Measurements from ENCODE around the gene RNPS1.
A peak's percentile ranks its signal among the peaks of the same experiment; 100 is the strongest.

RNPS1 gene, protein sequence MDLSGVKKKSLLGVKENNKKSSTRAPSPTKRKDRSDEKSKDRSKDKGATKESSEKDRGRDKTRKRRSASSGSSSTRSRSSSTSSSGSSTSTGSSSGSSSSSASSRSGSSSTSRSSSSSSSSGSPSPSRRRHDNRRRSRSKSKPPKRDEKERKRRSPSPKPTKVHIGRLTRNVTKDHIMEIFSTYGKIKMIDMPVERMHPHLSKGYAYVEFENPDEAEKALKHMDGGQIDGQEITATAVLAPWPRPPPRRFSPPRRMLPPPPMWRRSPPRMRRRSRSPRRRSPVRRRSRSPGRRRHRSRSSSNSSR

GRCh38 chr16:2267913-2268666 is at the start of gene RNPS1:
Gene RNPS1 (minus strand): TSS chr16:2268126. CDS start chr16:2264643, 3,483 bp downstream.
- DNase-seq: peak; percentile 97

DNA sequence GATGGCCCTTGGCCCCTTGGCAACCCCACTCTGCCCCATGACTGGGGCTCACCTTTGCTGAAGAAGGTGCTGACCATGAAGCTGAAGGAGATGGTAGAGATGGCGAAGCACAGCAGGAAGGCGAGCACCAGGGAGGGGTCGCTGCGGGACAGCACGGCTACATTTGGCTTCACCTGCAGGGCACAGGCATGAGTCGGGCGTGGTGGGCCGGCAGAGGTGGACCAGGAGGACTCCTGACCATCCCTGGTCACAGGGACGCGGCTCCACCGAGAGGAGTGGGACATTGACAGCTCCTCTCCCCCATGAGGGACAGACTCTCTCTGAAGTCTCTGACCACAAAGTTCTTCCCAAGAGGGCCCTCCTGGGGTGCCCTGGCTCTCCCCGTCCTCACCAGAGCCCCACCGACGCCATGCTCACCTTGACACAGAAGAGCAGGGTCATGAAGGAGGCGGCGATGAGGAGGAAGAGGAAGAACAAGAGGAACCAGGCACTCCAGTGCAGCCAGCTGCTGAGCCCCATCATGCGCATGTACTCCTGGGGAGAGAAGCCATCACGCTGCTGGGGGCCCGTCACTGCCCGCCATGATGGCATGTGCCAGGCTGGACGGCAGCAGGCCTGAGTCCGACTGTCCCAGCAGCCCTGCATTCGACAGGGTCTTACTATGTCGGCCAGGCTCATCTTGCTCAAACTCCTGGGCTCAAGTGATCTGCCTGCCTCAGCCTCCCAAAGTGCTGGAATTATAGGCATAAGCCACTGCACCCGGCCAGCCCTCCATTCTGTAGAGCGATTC is 49.5 kb upstream of the RNPS1 start:
- DNase-seq: no peak

DNA sequence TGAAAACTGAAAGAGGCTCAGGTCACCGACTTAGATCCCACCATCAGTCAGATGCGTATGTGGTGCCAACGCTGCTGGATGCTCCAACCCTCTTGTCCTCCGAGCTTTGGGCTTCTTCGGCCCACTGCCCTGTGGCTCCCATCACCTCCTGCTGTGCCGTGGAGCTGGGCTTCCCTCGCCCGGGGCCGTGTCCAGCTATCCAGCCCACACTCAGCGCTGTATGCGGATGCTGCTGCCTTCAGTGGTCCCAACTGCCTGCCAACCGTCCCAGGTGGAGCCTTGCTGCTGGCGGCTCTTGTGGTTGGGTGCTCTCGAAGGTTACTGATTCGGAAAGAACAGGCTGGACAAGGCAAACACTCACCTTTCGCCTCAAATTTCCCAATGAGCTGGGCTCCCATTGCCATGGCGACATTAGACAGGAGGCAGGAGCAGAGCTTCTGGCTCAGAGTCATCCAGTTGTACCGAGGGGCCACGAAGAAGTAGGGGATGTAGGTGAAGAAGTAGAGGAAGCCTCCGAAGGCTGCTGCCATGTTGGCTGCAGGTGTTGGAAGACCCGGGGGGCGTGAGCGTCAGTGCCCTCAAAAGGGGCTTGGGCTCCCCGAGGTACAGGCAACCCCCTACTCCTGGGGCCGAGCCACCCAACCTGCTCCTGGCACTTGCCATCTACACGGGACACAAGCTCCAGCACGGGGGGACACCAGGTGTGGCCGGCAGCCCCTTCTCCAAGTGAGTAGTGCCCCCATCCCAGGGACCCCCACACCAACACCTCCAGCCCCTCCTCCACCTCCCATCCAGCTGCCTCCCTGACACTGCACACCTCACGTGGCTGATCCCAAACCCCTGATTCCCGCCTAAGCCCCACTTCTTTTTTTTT is 40.4 kb upstream of the RNPS1 start:
- no peak for DNase-seq

DNA sequence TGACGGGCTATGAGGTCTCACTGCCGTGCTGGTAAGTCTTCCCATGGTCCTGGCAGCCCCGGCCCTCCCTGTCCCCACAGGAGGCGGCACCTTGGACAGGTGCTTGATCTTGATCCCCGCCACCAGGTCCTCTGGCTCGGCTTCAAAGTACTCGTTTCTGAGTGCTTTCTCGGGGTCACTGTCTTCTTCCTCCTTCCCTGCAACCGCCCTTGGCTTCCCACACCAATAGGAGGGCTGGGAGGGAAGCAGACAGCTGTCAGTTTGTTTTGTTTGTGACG is 31.9 kb upstream of the RNPS1 start:
- DNase-seq: no peak

- DNase-seq: no peak
Measured at GRCh38 chr16:2299121-2299914, 31.4 kb upstream of the RNPS1 start.

GRCh38 chr16:2298621-2299020 is 30.7 kb upstream of the RNPS1 start:
- no peak for DNase-seq

DNA sequence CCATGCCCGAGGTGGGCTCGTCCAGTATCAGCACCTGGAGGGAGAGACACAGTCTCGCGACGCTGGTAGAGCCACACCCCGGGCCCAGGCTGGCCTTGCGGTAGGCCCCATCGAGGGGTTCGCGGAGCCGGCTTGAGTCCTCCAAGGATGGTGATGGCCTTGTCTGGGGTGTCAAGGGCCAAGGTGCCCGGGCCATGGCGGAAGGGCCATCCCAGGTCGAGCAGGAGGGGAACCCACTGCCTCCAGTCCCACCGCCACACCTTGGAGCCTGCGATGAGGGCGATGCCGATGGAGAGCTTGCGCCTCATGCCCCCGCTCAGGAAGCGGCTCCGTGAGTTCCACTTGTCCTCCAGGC is 29.6 kb upstream of the RNPS1 start:
- DNase-seq: no peak

DNA sequence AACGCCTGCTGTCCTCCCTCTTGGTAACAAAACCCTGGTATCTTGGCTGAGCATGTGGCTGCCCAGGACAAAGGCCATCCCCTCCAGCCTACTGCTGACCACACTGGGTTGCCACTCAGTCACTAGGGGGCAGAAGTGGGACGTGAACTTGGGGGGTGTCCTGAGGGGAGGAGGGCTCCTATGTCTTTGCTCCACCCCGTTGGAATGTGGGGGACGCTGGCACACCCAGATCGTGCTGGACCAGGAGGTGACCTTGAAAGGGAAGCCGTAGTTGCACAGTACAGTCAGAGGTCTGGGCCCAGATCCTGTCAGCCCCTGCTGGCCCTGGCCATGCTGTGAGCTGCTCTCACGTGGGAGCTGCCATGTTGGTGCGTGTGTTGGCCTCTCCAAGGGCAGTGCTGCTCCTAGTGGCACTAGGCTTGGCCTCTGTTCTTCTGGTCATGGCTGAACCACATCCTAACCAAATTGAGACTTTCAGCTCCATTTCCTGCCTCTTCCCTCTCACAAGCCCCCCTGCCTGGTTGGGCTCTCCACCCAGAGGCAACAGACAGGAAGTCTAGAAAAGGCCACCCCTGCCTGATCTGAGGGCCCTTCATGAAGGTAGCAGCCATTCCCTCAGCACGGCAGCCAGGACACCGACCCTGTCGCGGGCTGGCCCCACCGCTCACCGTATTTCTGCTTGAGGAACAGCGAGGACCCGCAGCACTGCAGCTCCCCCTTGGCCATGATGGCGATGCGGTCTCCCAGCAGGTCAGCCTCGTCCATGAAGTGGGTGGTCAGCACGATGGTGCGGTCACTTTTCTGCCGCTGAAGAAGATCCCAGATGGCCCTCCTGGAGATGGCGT is 29.0 kb upstream of the RNPS1 start:
- peak; percentile 20 for DNase-seq

- no peak for DNase-seq
Measured at GRCh38 chr16:2295056-2295798, 27.3 kb upstream of the RNPS1 start.

DNA sequence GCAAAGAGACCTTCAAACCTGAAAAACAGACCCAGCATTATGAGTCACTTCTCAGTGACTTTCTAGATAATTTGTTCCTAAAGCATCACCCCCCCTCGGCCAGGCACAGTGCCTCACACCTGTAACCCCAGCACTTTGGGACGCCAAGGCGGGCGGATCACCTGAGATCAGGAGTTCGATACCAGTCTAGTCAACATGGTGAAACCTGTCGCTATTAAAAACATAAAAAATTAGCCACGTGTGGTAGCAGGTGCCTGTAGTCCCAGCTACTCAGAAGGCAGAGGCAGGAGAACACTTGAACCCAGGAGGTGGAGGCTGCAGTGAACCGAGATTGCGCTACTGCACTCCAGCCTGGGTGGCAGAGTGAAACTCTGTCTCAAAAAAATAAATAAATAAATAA is 24.3 kb upstream of the RNPS1 start:
- no peak for DNase-seq

GRCh38 chr16:2289282-2289681 is 21.4 kb upstream of the RNPS1 start:
- DNase-seq: no peak

DNA sequence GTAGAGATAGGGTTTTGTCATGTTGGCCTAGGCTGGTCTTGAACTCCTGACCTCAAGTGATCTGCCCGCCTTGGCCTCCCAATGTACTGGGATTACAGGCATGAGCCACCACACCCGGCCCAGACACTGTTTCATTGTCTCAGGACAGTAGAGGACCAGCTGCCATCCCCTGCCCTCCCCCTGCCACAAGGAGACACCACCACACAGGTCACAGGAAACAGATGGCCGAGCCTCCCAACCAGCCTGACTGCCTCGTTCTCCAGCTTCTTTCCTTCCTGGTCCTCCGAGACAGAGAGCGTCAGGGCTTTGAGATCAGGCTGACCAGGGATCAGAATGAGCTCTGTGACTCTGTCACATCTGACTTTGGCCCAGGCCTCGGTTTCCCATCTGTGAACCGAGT is 20.8 kb upstream of the RNPS1 start:
- DNase-seq: no peak

GRCh38 chr16:2287916-2288547 is 20.1 kb upstream of the RNPS1 start:
- no peak for DNase-seq

GRCh38 chr16:2286550-2286949 is 18.6 kb upstream of the RNPS1 start:
- DNase-seq: no peak

DNA sequence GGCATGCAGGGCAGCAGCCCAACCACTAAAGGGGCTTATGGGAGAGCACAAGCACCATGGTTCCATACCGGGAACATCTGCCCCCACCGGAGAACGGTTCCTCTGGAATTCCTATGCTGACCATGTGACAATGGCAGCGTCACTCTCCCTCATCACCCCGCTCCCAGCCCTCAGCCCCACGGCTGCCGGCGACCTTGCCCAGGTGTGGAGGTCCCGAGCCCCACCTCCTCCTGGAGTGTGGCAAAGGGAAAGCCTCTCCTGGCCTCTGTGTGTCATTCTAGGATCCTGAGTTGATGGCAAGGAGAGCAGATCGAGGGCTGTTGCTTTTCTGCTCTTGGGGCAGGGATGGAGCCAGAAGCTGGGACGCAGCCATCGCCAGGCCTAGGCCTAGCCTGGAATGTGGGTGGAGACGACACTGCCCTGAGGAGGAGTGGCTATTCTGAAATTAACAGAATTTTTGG is 17.8 kb upstream of the RNPS1 start:
- DNase-seq: no peak

DNA sequence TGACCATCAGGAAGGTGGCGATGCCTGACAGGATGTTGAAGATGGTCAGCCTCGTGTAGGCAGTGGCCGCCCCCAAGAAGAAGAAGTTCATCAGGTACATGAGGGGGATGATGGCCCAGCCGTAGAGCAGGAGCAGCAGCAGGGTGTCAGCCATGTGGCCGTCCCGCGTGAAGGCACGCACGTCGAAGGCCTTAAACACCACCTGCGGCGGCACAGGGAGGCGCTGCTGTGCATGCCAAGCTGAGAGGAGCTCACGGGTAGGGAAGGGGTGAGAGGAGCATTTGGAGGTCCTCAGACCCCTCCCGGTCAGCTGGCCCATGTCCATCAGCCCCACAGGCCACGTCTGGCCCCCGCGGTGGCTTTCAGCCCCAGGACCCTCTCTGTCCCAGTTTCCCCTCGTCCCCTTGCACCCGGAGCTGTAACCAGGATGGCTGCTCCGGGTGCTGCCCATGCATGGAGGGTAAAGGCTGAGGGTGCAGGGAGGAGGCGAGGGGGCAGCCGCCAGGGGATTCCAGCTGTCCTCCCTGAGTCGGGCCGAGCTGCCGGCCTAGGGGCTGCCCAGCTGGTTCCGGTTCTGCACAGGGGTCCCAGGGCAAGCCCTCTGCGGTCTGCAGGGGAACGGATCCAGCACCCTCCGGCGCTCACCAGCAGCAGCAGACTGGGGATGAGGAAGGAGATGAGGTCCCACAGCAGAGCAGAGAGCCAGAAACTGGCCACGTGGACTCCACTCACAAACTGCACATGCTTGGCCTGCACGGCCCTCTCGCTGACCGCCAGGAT is 17.1 kb upstream of the RNPS1 start:
- DNase-seq: no peak

DNA sequence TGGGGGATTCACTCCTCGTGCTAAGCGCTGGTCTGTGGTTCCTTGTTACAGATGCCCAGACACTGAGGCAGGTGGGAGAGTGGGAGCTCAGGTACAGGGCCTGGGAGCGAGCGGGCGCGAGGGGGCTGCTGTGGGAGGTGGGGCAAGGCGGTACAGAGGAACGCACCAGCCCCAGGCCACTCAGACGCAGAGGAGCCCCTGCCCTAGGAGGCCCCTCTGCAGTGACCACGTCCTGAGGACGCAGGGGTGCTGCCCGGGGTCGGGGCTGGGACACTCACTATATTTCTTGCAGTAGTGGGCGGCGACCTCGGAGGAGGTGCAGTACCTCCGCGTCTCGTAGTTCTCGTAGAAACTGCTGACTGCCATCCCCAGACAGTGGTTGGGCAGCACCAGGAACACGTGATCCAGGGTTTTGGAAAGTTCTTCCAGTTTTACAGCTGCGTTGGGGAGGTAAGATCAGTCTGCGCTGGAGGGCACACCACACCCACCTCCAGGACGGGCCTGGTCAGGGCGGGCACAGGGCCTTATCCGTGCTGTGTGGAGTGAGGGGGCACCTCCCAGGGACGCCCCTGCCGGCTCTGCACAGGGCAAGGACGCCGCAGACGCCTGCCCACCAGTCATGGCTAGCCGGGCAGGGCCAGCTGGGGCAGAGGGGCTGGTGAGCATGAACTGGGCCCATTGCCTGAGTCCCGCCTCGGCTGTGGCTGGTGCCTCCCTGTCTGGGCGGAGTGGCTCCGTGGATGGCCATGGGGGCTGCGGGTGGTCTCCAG is 16.3 kb upstream of the RNPS1 start:
- DNase-seq: no peak

GRCh38 chr16:2282866-2283555 is 15.1 kb upstream of the RNPS1 start:
- DNase-seq: no peak
